ENCODE data around the gene RNF225. TPM values are rescaled to one million over a fixed set of nuclear protein-coding genes. Genes with fewer than 3 reads are reported as not detected.

The RNF225 gene
- total RNA-seq, 3 donors from 2014 or later (not counting 1 experiment from before 2014, with no cell fraction given) = 0.39 TPM; not detected in 2

GRCh38 chr19:58396691-58397532 lies 1.5 kb downstream of the RNF225 start:
- TF ChIP-seq CTCF (IDR thresholded peaks at IDR 0.05) = no peak
- intact Hi-C loops (cut with micrococcal nuclease) = no loop called here
- peaks cover 0 to 23% of the 10 kb centered on the region in 2 donors for H3K27me3 Mint-ChIP-seq (ENCODE audit: low read depth in 2 of 2)
- H3K4me1 Mint-ChIP-seq = peaks cover 14 to 18% of the 10 kb centered on the region in 2 donors
- peaks cover 26% of the 10 kb centered on the region for H3K36me3 ChIP-seq (ENCODE audit: control insufficient read depth, insufficient read depth, low read length)
- peaks cover 10% of the 10 kb centered on the region for H3K27me3 ChIP-seq (ENCODE audit: control insufficient read depth, insufficient read depth, low read length)
- H3K9me3 ChIP-seq (ENCODE audit: control insufficient read depth, insufficient read depth, low read length) = no peaks in the 10 kb centered on the region
- ATAC-seq (no peak), DNase-seq (no peak)
- H3K36me3 Mint-ChIP-seq = peaks cover 8% of the 10 kb centered on the region
- H3K9me3 Mint-ChIP-seq = no peaks in the 10 kb centered on the region
- WGBS (ENCODE audit: insufficient coverage) = 42% methylated on average over 58 of the region's 58 CpGs
- no peak overlapping the region for H3K27ac Mint-ChIP-seq
- no peak overlapping the region for H3K4me3 Mint-ChIP-seq
- H3K4me3 ChIP-seq (ENCODE audit: low read length) = no peak overlapping the region
- H3K4me1 ChIP-seq (ENCODE audit: control insufficient read depth, insufficient read depth, low read length) = peaks cover 17% of the 10 kb centered on the region
- no peak overlapping the region for H3K27ac ChIP-seq (ENCODE audit: low read length)

- Mint-ChIP-seq H3K27ac (no peak overlapping the region), H3K4me3 (no peak overlapping the region), H3K27me3 (ENCODE audit: low read depth in 2 of 2) (peaks cover 0 to 23% of the 10 kb centered on the region in 2 donors), H3K36me3 (peaks cover 8% of the 10 kb centered on the region), H3K9me3 (no peaks in the 10 kb centered on the region), H3K4me1 (peaks cover 14 to 18% of the 10 kb centered on the region in 2 donors)
- intact Hi-C loops (cut with micrococcal nuclease) = no loop called here
- no peak for DNase-seq
- Histone ChIP-seq H3K4me3 (ENCODE audit: low read length) (no peak overlapping the region), H3K27ac (ENCODE audit: low read length) (no peak overlapping the region), H3K4me1 (ENCODE audit: control insufficient read depth, insufficient read depth, low read length) (peaks cover 21% of the 10 kb centered on the region), H3K36me3 (ENCODE audit: control insufficient read depth, insufficient read depth, low read length) (peaks cover 26% of the 10 kb centered on the region), H3K27me3 (ENCODE audit: control insufficient read depth, insufficient read depth, low read length) (peaks cover 10% of the 10 kb centered on the region), H3K9me3 (ENCODE audit: control insufficient read depth, insufficient read depth, low read length) (no peaks in the 10 kb centered on the region)
- WGBS (ENCODE audit: insufficient coverage) = 87% methylated on average over 7 of the region's 7 CpGs
- TF ChIP-seq CTCF (IDR thresholded peaks at IDR 0.05) = no peak
- ATAC-seq = no peak
Measured at GRCh38 chr19:58397533-58398037, 2.1 kb downstream of the RNF225 start.

- 96% methylated on average over 4 of the region's 4 CpGs for WGBS (ENCODE audit: insufficient coverage)
- H3K4me3 ChIP-seq (ENCODE audit: low read length) = no peak overlapping the region
- H3K9me3 ChIP-seq (ENCODE audit: control insufficient read depth, insufficient read depth, low read length) = no peaks in the 10 kb centered on the region
- no peak overlapping the region for H3K27ac ChIP-seq (ENCODE audit: low read length)
- no peak for DNase-seq
- Mint-ChIP-seq H3K4me3 (no peak overlapping the region), H3K9me3 (no peaks in the 10 kb centered on the region), H3K36me3 (peaks cover 8% of the 10 kb centered on the region), H3K27me3 (ENCODE audit: low read depth in 2 of 2) (peaks cover 0 to 23% of the 10 kb centered on the region in 2 donors), H3K27ac (no peak overlapping the region), H3K4me1 (peaks cover 14 to 18% of the 10 kb centered on the region in 2 donors)
- ATAC-seq = no peak
- intact Hi-C loops (cut with micrococcal nuclease) = no loop called here
- H3K4me1 ChIP-seq (ENCODE audit: control insufficient read depth, insufficient read depth, low read length) = peaks cover 21% of the 10 kb centered on the region
- TF ChIP-seq CTCF (IDR thresholded peaks at IDR 0.05) = no peak
- peaks cover 20% of the 10 kb centered on the region for H3K36me3 ChIP-seq (ENCODE audit: control insufficient read depth, insufficient read depth, low read length)
- peaks cover 10% of the 10 kb centered on the region for H3K27me3 ChIP-seq (ENCODE audit: control insufficient read depth, insufficient read depth, low read length)
Measured at GRCh38 chr19:58398087-58398486, 2.6 kb downstream of the RNF225 start.
